Activated T-helper 2 cell treated with anti-CD3 and anti-CD28 coated beads, Interferon-gamma antibody, Interleukin-2, Interleukin-4, amounts not matched to agents 10 μg/mL and 5 μg/mL and 100 μg/mL, durations not matched to agents 14 hours and 24 hours and 36 hours (primary cell): ENCODE measurements around the gene HSPA9. TPM values are rescaled to one million over a fixed set of nuclear protein-coding genes. Genes with fewer than 3 reads are reported as not detected.

Source experiments
- DNase-seq: peaks from one replicate; pipeline ENCODE4 v3.0.0; 2021; ENCODE audit warnings: low spot score
- H3K27ac Mint-ChIP-seq: one replicate; pipeline ENCODE4 v1.8.0; 2021; ENCODE audit warnings: mixed read lengths
- H3K27me3 Mint-ChIP-seq: one replicate; pipeline ENCODE4 v1.8.0; 2021; ENCODE audit warnings: low read depth, mixed read lengths
- H3K36me3 Mint-ChIP-seq: one replicate; pipeline ENCODE4 v1.8.0; 2021; ENCODE audit warnings: low read depth, mixed read lengths
- H3K4me1 Mint-ChIP-seq: one replicate; pipeline ENCODE4 v1.8.0; 2021; ENCODE audit warnings: low read depth, mixed read lengths
- H3K4me3 Mint-ChIP-seq: one replicate; pipeline ENCODE4 v1.8.0; 2021; ENCODE audit warnings: low read depth, mild to moderate bottlenecking, moderate library complexity, mixed read lengths
- H3K9me3 Mint-ChIP-seq: one replicate; pipeline ENCODE4 v1.8.0; 2021; ENCODE audit warnings: mixed read lengths
- intact Hi-C: fragments of 100-400 bp; cut with micrococcal nuclease; formaldehyde crosslinking; loops from one replicate; pipeline ENCODE4 v1.15.1; 2023
- total RNA-seq: library from RNA; stranded (reverse); gene quantifications from 2 replicates; pipeline ENCODE4 v1.2.3, GENCODE V29; 2022

HSPA9 gene
- total RNA-seq, 1 donor from 2014 or later, result 340 TPM

- DNase-seq, result no peak
- no peaks in the 10 kb centered on the region for H3K9me3 Mint-ChIP-seq
- intact Hi-C loops, result no loop called here
- H3K4me3 Mint-ChIP-seq, result no peak overlapping the region
- H3K27ac Mint-ChIP-seq, result no peak overlapping the region
- H3K4me1 Mint-ChIP-seq, result peaks cover 34% of the 10 kb centered on the region
- peaks cover 89% of the 10 kb centered on the region for H3K36me3 Mint-ChIP-seq
- H3K27me3 Mint-ChIP-seq, result no peaks in the 10 kb centered on the region
Measured at GRCh38 chr5:138566792-138567191, 8.4 kb downstream of the HSPA9 start.

- no peaks in the 10 kb centered on the region for H3K9me3 Mint-ChIP-seq
- intact Hi-C loops, result no loop called here
- H3K36me3 Mint-ChIP-seq, result peaks cover 88% of the 10 kb centered on the region
- H3K27me3 Mint-ChIP-seq, result no peaks in the 10 kb centered on the region
- peak overlapping the region; percentile 61 for H3K27ac Mint-ChIP-seq
- no peak for DNase-seq
- H3K4me1 Mint-ChIP-seq, result peaks cover 39% of the 10 kb centered on the region
- no peak overlapping the region for H3K4me3 Mint-ChIP-seq
Measured at GRCh38 chr5:138565100-138565821, 9.9 kb downstream of the HSPA9 start.

- no peaks in the 10 kb centered on the region for H3K9me3 Mint-ChIP-seq
- no peak overlapping the region for H3K4me3 Mint-ChIP-seq
- H3K27me3 Mint-ChIP-seq, result no peaks in the 10 kb centered on the region
- H3K4me1 Mint-ChIP-seq, result peaks cover 34% of the 10 kb centered on the region
- intact Hi-C loops, result no loop called here
- no peak overlapping the region for H3K27ac Mint-ChIP-seq
- H3K36me3 Mint-ChIP-seq, result peaks cover 90% of the 10 kb centered on the region
- no peak for DNase-seq
Measured at GRCh38 chr5:138564242-138564641, 11.0 kb downstream of the HSPA9 start.

- Mint-ChIP-seq H3K4me3 (no peak overlapping the region), H3K36me3 (peaks cover 90% of the 10 kb centered on the region), H3K9me3 (no peaks in the 10 kb centered on the region), H3K27me3 (no peaks in the 10 kb centered on the region), H3K27ac (peak overlapping the region; percentile 25), H3K4me1 (peaks cover 26% of the 10 kb centered on the region)
- DNase-seq, result no peak
- intact Hi-C loops, result no loop called here
Measured at GRCh38 chr5:138563340-138564118, 11.7 kb downstream of the HSPA9 start.

GRCh38 chr5:138560971-138561370 is 14.2 kb downstream of the HSPA9 start:
- H3K36me3 Mint-ChIP-seq, result peaks cover 90% of the 10 kb centered on the region
- peaks cover 20% of the 10 kb centered on the region for H3K4me1 Mint-ChIP-seq
- no peak overlapping the region for H3K27ac Mint-ChIP-seq
- H3K9me3 Mint-ChIP-seq, result no peaks in the 10 kb centered on the region
- H3K27me3 Mint-ChIP-seq, result no peaks in the 10 kb centered on the region
- no peak for DNase-seq
- intact Hi-C loops, result no loop called here
- H3K4me3 Mint-ChIP-seq, result no peak overlapping the region

GRCh38 chr5:138559937-138560336 is 15.3 kb downstream of the HSPA9 start:
- no peak overlapping the region for H3K4me3 Mint-ChIP-seq
- intact Hi-C loops, result no loop called here
- H3K9me3 Mint-ChIP-seq, result no peaks in the 10 kb centered on the region
- DNase-seq, result no peak
- H3K27ac Mint-ChIP-seq, result no peak overlapping the region
- no peaks in the 10 kb centered on the region for H3K27me3 Mint-ChIP-seq
- peaks cover 85% of the 10 kb centered on the region for H3K36me3 Mint-ChIP-seq
- peaks cover 15% of the 10 kb centered on the region for H3K4me1 Mint-ChIP-seq

- Mint-ChIP-seq H3K27me3 (no peaks in the 10 kb centered on the region), H3K36me3 (peaks cover 83% of the 10 kb centered on the region), H3K9me3 (no peaks in the 10 kb centered on the region), H3K4me3 (no peak overlapping the region), H3K27ac (no peak overlapping the region), H3K4me1 (peaks cover 6% of the 10 kb centered on the region)
- DNase-seq, result no peak
- intact Hi-C loops, result no loop called here
Measured at GRCh38 chr5:138557677-138558076, 17.5 kb downstream of the HSPA9 start.

GRCh38 chr5:138554143-138554542 is 21.1 kb downstream of the HSPA9 start:
- peaks cover 73% of the 10 kb centered on the region for H3K36me3 Mint-ChIP-seq
- peaks cover 7% of the 10 kb centered on the region for H3K4me1 Mint-ChIP-seq
- no peak for DNase-seq
- intact Hi-C loops, result no loop called here
- no peak overlapping the region for H3K27ac Mint-ChIP-seq
- H3K4me3 Mint-ChIP-seq, result no peak overlapping the region
- no peaks in the 10 kb centered on the region for H3K9me3 Mint-ChIP-seq
- H3K27me3 Mint-ChIP-seq, result no peaks in the 10 kb centered on the region

- Mint-ChIP-seq H3K4me1 (peaks cover 10% of the 10 kb centered on the region), H3K4me3 (no peak overlapping the region), H3K27ac (peak overlapping the region; percentile 24), H3K27me3 (no peaks in the 10 kb centered on the region), H3K9me3 (no peaks in the 10 kb centered on the region), H3K36me3 (peaks cover 67% of the 10 kb centered on the region)
- intact Hi-C loops, result no loop called here
- no peak for DNase-seq
Measured at GRCh38 chr5:138553437-138554095, 21.6 kb downstream of the HSPA9 start.

GRCh38 chr5:138552657-138553056 is 22.5 kb downstream of the HSPA9 start:
- Mint-ChIP-seq H3K27me3 (no peaks in the 10 kb centered on the region), H3K27ac (no peak overlapping the region), H3K36me3 (peaks cover 60% of the 10 kb centered on the region), H3K9me3 (no peaks in the 10 kb centered on the region), H3K4me3 (no peak overlapping the region), H3K4me1 (peaks cover 19% of the 10 kb centered on the region)
- DNase-seq, result no peak
- intact Hi-C loops, result no loop called here

- no peaks in the 10 kb centered on the region for H3K27me3 Mint-ChIP-seq
- no peaks in the 10 kb centered on the region for H3K9me3 Mint-ChIP-seq
- intact Hi-C loops, result loop anchor here (10.0 kb wide), 1 partner anchor 745 kb away; the partner anchor contains the start of gene MATR3
- H3K27ac Mint-ChIP-seq, result no peak overlapping the region
- H3K4me1 Mint-ChIP-seq, result peaks cover 35% of the 10 kb centered on the region
- DNase-seq, result no peak
- peaks cover 43% of the 10 kb centered on the region for H3K36me3 Mint-ChIP-seq
- H3K4me3 Mint-ChIP-seq, result no peak overlapping the region
Measured at GRCh38 chr5:138549414-138549813, 25.8 kb downstream of the HSPA9 start.

GRCh38 chr5:138545919-138546562 is 29.2 kb downstream of the HSPA9 start:
- peak overlapping the region; percentile 11 for H3K4me3 Mint-ChIP-seq
- H3K4me1 Mint-ChIP-seq, result peaks cover 45% of the 10 kb centered on the region

More at GRCh38 chr5:138545919-138546562, 29.2 kb downstream of the HSPA9 start:
- Mint-ChIP-seq H3K27me3 (no peaks in the 10 kb centered on the region), H3K9me3 (no peaks in the 10 kb centered on the region), H3K27ac (no peak overlapping the region), H3K36me3 (peaks cover 40% of the 10 kb centered on the region)
- no peak for DNase-seq
- intact Hi-C loops, result loop anchor here (10.0 kb wide), 1 partner anchor 749 kb away; the partner anchor contains the start of gene MATR3
